Panc1 (cell line): ENCODE results near the gene EIPR1. TPM values are rescaled to one million over a fixed set of nuclear protein-coding genes. Genes with fewer than 3 reads are reported as not detected.

Source experiments
- ATAC-seq: fragments of 200-7000 bp; cut with Tn5 transposase; 2 replicates; pipeline ENCODE4 v1.9.1; 2020; ENCODE audit warnings: mild to moderate bottlenecking, moderate library complexity
- BruUV-seq: library from RNA; stranded (reverse); fragments of 400-500 nt; replicated peaks from 2 replicates; lab custom pipeline; 2021; lab: Mats Ljungman, UMichigan
- CTCF ChIA-PET: fragments of 300-600 bp; sonication (Branson Sonifier 250); formaldehyde crosslinking; loops from one replicate; lab custom pipeline; 2022; ENCODE audit warnings: antibody characterized with exemption; lab: Charles Lee
- POLR2A ChIA-PET: fragments of 300-600 bp; sonication (Branson Sonifier 250); formaldehyde crosslinking; loops from one replicate; lab custom pipeline; 2022; ENCODE audit warnings: antibody characterized with exemption; lab: Charles Lee
- DNase-seq: peaks from one replicate; pipeline ENCODE4 v3.0.0-alpha.2; 2010; ENCODE audit warnings: low read depth, low spot score
- H3K27ac ChIP-seq: 2 replicates; pipeline ENCODE4 v1.5.1; 2011; ENCODE audit warnings: mild to moderate bottlenecking, low read length, inconsistent platforms
- H3K27me3 ChIP-seq: fragments of 200-500 bp; sonication (Bioruptor generic); 2 replicates; pipeline ENCODE4 v1.6.0; 2014; ENCODE audit warnings: low read length, inconsistent platforms; ENCODE audit not compliant: control insufficient read depth, insufficient read depth
- H3K36me3 ChIP-seq: fragments of 200-500 bp; sonication (Bioruptor generic); 2 replicates; pipeline ENCODE4 v1.5.1; 2014; ENCODE audit warnings: inconsistent platforms, mild to moderate bottlenecking, low read length, moderate library complexity; ENCODE audit not compliant: control insufficient read depth, insufficient read depth
- H3K4me1 ChIP-seq: 2 replicates; pipeline ENCODE4 v1.5.1; 2011; ENCODE audit warnings: inconsistent platforms, mild to moderate bottlenecking, low read length, moderate library complexity; ENCODE audit not compliant: control insufficient read depth, insufficient read depth
- H3K4me3 ChIP-seq, 2 experiments: 2 replicates each; pipeline ENCODE4 v1.5.1; 2011 to 2012; ENCODE audit warnings: low read depth in 2 of 2, low read length in 2 of 2, mild to moderate bottlenecking in 2 of 2, inconsistent platforms in 1 of 2, moderate library complexity in 1 of 2
- H3K9me3 ChIP-seq: fragments of 200-500 bp; sonication (Bioruptor generic); 2 replicates; pipeline ENCODE4 v1.5.1; 2014; ENCODE audit warnings: low read depth, mild to moderate bottlenecking, inconsistent platforms, low read length, moderate library complexity; ENCODE audit not compliant: control insufficient read depth, insufficient read depth
- POLR2AphosphoS5 ChIP-seq: IDR thresholded peaks from 2 replicates; pipeline ENCODE4 v1.6.1; 2012; ENCODE audit warnings: mild to moderate bottlenecking, low read depth, low read length, moderate library complexity
- SIN3A ChIP-seq: IDR thresholded peaks from 2 replicates; pipeline ENCODE4 v1.6.1; 2012; ENCODE audit warnings: low read depth, mild to moderate bottlenecking, low read length, moderate library complexity, borderline replicate concordance; ENCODE audit not compliant: insufficient read depth
- TCF7L2 ChIP-seq: IDR thresholded peaks from 2 replicates; pipeline ENCODE4 v1.6.1; 2011; ENCODE audit warnings: mild to moderate bottlenecking, low read depth, low read length, inconsistent platforms
- in situ Hi-C: cut with HindIII; loops from 2 replicates; pipeline ENCODE4 v1.10.0; 2016; ENCODE audit warnings: low sequenced_read_pairs, low pct_unique_long_range_greater_than_20kb
- intact Hi-C: fragments of 100-400 bp; cut with micrococcal nuclease; formaldehyde crosslinking; loops from one replicate; pipeline ENCODE4 v1.10.0; 2022; ENCODE audit not compliant: unreplicated experiment
- total RNA-seq: library from RNA; stranded (reverse); gene quantifications from one replicate; pipeline ENCODE4 v1.2.1, GENCODE V29; 2021; ENCODE audit not compliant: unreplicated experiment
- TF ChIP-seq, protein P1 (sequence below), 2 experiments: IDR thresholded peaks; 2 replicates each; pipeline ENCODE4 v1.6.1; 2011 to 2012; ENCODE audit warnings: low read depth in 2 of 2, control low read depth in 1 of 2, low read length in 1 of 2, mild to moderate bottlenecking in 1 of 2, moderate library complexity in 1 of 2; ENCODE audit not compliant: insufficient read depth in 1 of 2
- TF ChIP-seq, protein P2 (sequence below): fragments of 450-650 bp; IDR thresholded peaks from 2 replicates; pipeline ENCODE4 v1.5.1; 2017; ENCODE audit warnings: mild to moderate bottlenecking

EIPR1 gene
- total RNA-seq, 1 experiment from 2014 or later = 26.7 TPM

GRCh38 chr2:3344897-3345296 is 32.7 kb downstream of the EIPR1 start:
- no TSS peak for BruUV-seq
- TF ChIP-seq, protein P1, sequence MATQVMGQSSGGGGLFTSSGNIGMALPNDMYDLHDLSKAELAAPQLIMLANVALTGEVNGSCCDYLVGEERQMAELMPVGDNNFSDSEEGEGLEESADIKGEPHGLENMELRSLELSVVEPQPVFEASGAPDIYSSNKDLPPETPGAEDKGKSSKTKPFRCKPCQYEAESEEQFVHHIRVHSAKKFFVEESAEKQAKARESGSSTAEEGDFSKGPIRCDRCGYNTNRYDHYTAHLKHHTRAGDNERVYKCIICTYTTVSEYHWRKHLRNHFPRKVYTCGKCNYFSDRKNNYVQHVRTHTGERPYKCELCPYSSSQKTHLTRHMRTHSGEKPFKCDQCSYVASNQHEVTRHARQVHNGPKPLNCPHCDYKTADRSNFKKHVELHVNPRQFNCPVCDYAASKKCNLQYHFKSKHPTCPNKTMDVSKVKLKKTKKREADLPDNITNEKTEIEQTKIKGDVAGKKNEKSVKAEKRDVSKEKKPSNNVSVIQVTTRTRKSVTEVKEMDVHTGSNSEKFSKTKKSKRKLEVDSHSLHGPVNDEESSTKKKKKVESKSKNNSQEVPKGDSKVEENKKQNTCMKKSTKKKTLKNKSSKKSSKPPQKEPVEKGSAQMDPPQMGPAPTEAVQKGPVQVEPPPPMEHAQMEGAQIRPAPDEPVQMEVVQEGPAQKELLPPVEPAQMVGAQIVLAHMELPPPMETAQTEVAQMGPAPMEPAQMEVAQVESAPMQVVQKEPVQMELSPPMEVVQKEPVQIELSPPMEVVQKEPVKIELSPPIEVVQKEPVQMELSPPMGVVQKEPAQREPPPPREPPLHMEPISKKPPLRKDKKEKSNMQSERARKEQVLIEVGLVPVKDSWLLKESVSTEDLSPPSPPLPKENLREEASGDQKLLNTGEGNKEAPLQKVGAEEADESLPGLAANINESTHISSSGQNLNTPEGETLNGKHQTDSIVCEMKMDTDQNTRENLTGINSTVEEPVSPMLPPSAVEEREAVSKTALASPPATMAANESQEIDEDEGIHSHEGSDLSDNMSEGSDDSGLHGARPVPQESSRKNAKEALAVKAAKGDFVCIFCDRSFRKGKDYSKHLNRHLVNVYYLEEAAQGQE (IDR thresholded peaks at IDR 0.05; ENCODE audit: insufficient read depth in 1 of 2, low read depth in 2 of 2, low read length in 1 of 2) = no peak
- TF ChIP-seq, protein P2, sequence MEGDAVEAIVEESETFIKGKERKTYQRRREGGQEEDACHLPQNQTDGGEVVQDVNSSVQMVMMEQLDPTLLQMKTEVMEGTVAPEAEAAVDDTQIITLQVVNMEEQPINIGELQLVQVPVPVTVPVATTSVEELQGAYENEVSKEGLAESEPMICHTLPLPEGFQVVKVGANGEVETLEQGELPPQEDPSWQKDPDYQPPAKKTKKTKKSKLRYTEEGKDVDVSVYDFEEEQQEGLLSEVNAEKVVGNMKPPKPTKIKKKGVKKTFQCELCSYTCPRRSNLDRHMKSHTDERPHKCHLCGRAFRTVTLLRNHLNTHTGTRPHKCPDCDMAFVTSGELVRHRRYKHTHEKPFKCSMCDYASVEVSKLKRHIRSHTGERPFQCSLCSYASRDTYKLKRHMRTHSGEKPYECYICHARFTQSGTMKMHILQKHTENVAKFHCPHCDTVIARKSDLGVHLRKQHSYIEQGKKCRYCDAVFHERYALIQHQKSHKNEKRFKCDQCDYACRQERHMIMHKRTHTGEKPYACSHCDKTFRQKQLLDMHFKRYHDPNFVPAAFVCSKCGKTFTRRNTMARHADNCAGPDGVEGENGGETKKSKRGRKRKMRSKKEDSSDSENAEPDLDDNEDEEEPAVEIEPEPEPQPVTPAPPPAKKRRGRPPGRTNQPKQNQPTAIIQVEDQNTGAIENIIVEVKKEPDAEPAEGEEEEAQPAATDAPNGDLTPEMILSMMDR = no peak
- TF ChIP-seq POLR2AphosphoS5 = no peak
- TF ChIP-seq TCF7L2 = no peak
- no peak for TF ChIP-seq SIN3A
- Histone ChIP-seq H3K4me3 (no peak overlapping the region), H3K36me3 (no peaks in the 10 kb centered on the region), H3K27me3 (no peaks in the 10 kb centered on the region), H3K9me3 (no peaks in the 10 kb centered on the region), H3K27ac (no peak overlapping the region), H3K4me1 (no peaks in the 10 kb centered on the region)
- in situ Hi-C loops = no loop called here
- POLR2A ChIA-PET = no interaction called here
- intact Hi-C loops = no loop called here
- DNase-seq (no peak), ATAC-seq (no peak)
- CTCF ChIA-PET = no interaction called here

- no TSS peak for BruUV-seq
- in situ Hi-C loops (no loop called here), intact Hi-C loops (no loop called here)
- POLR2A ChIA-PET = no interaction called here
- Histone ChIP-seq H3K27me3 (no peaks in the 10 kb centered on the region), H3K36me3 (no peaks in the 10 kb centered on the region), H3K4me3 (no peak overlapping the region), H3K4me1 (no peaks in the 10 kb centered on the region), H3K27ac (no peak overlapping the region), H3K9me3 (no peaks in the 10 kb centered on the region)
- TF ChIP-seq POLR2AphosphoS5 = no peak
- TF ChIP-seq, protein P1 (IDR thresholded peaks at IDR 0.05; ENCODE audit: insufficient read depth in 1 of 2, low read depth in 2 of 2, low read length in 1 of 2) = no peak
- CTCF ChIA-PET = no interaction called here
- ATAC-seq (peak; percentile 66), DNase-seq (no peak)
Observed at GRCh38 chr2:3343012-3343411, 34.6 kb downstream of the EIPR1 start.
